Measurements from ENCODE around the gene FICD. TPM values are rescaled to one million over a fixed set of nuclear protein-coding genes. Genes with fewer than 3 reads are reported as not detected.

FICD gene
- 8.5 and 9.6 TPM in 2 replicates for total RNA-seq (ENCODE audit: low replicate concordance)

DNA sequence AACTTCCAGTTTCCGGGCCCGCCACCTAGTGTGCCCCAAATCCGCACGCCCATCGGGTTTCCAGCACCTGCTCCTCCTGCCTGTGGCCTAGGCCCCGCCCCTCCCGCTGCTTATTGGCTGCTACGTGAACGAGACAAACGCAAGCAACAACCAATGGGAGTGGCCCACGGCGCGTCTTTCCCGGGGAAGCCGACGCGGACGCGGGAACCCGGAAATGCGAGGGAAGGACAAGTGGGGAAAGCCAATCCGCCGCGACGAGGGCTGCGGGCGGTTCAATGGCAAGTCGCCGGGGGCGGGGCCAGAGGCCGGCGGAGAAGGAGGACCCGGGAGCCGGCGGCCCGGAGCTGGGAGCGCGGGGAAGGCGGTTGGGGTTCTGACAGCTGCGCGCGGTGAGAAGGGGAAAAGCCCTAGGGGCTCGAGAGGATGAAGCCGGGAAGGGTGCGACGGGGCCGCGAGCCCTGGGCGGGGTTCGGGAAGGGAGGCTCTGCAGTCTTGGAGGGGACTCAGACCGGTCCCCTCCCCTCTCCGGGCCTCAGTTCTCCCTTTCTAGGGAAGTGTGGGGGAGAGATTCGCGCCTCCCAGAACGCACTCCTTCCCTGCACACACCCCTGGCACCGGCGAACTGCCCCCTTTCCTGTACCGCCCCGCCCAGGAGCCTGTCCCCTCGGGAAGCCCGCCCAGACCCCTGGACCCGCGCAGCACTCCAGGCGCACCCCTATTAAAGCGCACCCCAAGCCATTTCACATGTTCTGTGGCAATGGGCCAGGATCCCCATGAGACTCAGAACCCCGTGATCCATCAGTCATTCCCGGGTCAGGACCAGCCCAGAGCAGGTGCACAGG lies at the start of gene FICD:
TSS of gene FICD (plus strand) at position 305 of the 842 bp plus-strand sequence. CDS start 1,696 bp downstream, outside the sequence.

DNA sequence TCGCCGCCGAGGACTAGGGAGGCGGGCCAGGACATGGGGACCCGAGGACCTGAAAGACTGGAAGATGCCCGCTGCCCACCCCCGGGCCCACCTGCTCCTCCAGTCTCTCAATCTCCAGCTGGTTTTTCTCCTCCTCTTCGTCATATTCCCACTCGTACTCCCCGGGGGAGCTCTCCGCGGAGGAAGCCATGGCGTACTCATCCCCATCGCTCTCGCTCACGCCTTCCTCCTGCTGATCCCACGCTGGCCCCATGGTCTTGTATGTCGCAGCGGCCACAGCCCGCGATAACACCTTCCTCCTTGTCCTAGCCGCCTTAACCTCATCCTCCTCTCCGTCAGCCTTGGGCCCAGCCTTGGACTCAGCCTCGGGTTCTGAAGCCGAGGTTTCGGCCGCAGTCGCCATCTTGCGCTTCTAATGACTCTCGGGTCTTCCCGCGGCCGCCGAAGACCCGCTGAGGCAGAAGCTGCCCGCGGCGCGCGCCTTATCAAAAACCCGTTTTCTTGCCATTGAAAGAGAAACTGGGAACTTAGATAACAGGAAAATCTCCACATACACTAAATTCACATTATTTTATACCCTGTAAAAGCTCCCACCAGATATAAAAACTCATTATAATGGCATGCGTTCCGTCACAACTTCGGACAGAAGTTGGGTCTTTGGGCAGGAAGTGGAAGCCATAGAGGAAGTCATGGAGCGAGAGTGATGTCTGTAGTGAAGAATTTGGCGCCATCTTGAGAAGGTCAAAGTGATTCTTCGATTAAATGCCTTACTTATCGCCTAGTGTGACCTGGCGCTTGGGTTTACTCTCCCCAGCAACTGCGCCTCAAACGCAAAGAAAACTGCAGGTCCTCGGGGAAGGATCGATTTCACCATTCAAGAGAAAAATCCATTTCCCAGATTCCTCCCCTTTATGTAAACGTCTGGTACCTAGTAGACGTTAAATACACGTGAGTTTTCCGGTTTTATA lies 46.0 kb downstream of the FICD start, which contains the start of gene SART3:
TSS of gene SART3 (minus strand) at position 422 of the 968 bp plus-strand sequence. CDS start at position 403, 19 bp downstream.

DNA sequence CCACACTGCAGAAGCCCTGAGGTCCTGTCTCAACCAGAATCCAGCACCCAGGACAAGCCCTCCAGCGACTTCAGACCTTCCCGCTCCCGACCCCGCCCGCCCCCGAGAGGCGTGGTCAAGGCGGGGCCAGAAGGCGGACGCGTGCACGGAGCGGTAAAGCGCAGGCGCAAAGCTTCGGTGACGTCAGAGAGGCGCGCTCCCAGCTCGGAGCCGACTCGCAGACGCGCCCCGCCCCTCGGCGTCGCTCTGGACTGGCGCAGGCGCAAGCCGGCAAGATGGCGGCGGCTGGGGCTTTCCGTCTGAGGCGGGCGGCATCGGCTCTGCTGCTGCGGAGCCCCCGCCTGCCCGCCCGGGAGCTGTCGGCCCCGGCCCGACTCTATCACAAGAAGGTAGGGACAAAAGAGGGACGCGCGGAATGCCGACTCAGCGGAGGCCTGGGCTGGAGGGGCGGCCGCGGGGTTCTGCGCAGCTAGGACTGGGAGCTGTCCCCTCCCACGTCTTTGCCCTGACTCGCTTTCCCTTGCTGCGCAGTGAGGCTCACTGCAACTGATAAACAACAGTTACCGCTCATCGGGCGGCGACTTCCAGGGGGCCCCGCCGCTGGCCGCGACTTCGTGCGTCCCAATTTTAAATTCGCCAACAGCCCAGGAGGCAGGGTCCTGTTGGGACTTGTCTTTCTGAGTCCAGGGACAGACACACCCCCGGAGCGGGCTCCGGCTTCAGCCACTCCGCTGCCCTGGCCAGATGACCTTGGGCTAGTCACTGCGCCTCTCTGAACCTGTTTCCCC lies 47.5 kb downstream of the FICD start, which contains the start of gene ISCU:
TSS of gene ISCU (plus strand) at position 249 of the 788 bp plus-strand sequence. CDS start at position 276, 27 bp downstream.

Other genes with a start within 250 kb of the FICD start
- 0.08 and 1.3 TPM in 2 replicates for gene CMKLR1, start 176.0 kb upstream of the FICD start, total RNA-seq (ENCODE audit: low replicate concordance)
- 105 and 247 TPM in 2 replicates for gene SART3, start 45.9 kb downstream of the FICD start, total RNA-seq (ENCODE audit: low replicate concordance)
- gene ISCU, start 47.3 kb downstream of the FICD start, total RNA-seq (ENCODE audit: low replicate concordance) = 102 and 131 TPM in 2 replicates
- gene TMEM119, start 82.8 kb downstream of the FICD start, total RNA-seq (ENCODE audit: low replicate concordance) = 6.1 and 102 TPM in 2 replicates
- gene SELPLG, start 118.6 kb downstream of the FICD start, total RNA-seq (ENCODE audit: low replicate concordance) = 0.68 and 1.5 TPM in 2 replicates
- gene CORO1C, start 216.2 kb downstream of the FICD start, total RNA-seq (ENCODE audit: low replicate concordance) = 253 and 304 TPM in 2 replicates